Measurements from ENCODE around the gene TXLNB.

Gene TXLNB

DNA sequence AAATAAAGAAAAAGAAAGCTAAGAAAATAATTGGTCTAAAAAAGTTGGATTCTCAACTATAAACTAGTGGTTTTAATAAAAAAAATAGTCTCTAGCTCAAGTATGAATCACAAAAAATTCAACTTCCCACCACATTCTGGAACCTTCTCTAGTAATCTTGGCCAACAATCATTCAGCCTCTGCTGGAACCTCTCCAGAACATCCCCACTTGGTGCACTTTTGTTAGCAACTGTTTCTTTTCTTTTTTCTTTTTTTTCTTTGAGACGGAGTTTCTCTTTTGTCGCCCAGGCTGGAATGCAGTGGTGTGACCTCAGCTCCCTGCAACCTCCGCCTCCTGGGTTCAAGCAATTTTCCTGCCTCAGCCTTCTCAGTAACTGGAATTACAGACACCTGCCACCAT is 35.7 kb downstream of the TXLNB start:
- no peaks in the 10 kb centered on the region for H3K27me3 ChIP-seq (ENCODE audit: insufficient read depth, poor library complexity, severe bottlenecking)
- H3K4me3 ChIP-seq (replicated peaks; ENCODE audit: insufficient read depth, low read length), result no peak overlapping the region
- TF ChIP-seq POLR2AphosphoS5 (IDR thresholded peaks at IDR 0.05; ENCODE audit: low read depth), result no peak
- TF ChIP-seq, protein P1, sequence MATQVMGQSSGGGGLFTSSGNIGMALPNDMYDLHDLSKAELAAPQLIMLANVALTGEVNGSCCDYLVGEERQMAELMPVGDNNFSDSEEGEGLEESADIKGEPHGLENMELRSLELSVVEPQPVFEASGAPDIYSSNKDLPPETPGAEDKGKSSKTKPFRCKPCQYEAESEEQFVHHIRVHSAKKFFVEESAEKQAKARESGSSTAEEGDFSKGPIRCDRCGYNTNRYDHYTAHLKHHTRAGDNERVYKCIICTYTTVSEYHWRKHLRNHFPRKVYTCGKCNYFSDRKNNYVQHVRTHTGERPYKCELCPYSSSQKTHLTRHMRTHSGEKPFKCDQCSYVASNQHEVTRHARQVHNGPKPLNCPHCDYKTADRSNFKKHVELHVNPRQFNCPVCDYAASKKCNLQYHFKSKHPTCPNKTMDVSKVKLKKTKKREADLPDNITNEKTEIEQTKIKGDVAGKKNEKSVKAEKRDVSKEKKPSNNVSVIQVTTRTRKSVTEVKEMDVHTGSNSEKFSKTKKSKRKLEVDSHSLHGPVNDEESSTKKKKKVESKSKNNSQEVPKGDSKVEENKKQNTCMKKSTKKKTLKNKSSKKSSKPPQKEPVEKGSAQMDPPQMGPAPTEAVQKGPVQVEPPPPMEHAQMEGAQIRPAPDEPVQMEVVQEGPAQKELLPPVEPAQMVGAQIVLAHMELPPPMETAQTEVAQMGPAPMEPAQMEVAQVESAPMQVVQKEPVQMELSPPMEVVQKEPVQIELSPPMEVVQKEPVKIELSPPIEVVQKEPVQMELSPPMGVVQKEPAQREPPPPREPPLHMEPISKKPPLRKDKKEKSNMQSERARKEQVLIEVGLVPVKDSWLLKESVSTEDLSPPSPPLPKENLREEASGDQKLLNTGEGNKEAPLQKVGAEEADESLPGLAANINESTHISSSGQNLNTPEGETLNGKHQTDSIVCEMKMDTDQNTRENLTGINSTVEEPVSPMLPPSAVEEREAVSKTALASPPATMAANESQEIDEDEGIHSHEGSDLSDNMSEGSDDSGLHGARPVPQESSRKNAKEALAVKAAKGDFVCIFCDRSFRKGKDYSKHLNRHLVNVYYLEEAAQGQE (IDR thresholded peaks at IDR 0.05; ENCODE audit: insufficient replicate concordance, low read depth), result no peak
- TF ChIP-seq SPI1 (IDR thresholded peaks at IDR 0.05; ENCODE audit: borderline replicate concordance, low read depth), result no peak
- TF ChIP-seq, protein P2, sequence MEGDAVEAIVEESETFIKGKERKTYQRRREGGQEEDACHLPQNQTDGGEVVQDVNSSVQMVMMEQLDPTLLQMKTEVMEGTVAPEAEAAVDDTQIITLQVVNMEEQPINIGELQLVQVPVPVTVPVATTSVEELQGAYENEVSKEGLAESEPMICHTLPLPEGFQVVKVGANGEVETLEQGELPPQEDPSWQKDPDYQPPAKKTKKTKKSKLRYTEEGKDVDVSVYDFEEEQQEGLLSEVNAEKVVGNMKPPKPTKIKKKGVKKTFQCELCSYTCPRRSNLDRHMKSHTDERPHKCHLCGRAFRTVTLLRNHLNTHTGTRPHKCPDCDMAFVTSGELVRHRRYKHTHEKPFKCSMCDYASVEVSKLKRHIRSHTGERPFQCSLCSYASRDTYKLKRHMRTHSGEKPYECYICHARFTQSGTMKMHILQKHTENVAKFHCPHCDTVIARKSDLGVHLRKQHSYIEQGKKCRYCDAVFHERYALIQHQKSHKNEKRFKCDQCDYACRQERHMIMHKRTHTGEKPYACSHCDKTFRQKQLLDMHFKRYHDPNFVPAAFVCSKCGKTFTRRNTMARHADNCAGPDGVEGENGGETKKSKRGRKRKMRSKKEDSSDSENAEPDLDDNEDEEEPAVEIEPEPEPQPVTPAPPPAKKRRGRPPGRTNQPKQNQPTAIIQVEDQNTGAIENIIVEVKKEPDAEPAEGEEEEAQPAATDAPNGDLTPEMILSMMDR (IDR thresholded peaks at IDR 0.05; ENCODE audit: insufficient read depth, low read length), result no peak
- TF ChIP-seq GABPA (IDR thresholded peaks at IDR 0.05; ENCODE audit: low read depth), result no peak
- H3K27ac ChIP-seq (replicated peaks), result no peak overlapping the region
- DNase-seq (ENCODE audit: low read depth in 1 of 2, low spot score in 1 of 2), result no peak

DNA sequence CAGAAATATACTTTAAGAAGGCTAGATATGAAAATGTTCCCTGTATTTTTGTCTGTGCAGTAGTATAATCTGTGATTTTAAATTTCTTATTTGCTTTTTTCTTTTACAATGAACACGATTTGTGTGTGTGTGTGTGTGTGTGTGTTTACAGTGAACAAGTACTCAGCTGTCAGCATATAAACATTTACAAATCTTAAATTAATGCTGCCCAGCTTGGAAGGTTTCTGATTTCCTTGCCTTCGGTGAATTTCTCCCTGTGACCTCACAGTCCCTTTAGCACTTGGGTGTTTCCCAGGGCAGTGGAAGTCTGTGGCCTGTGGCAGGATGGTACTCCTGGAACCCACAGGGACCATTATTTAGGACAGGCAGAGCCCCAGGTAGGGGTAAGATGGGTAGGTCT is 37.6 kb downstream of the TXLNB start:
- no peak for DNase-seq (ENCODE audit: low read depth in 1 of 2, low spot score in 1 of 2)
- TF ChIP-seq SPI1 (IDR thresholded peaks at IDR 0.05; ENCODE audit: borderline replicate concordance, low read depth), result no peak
- Histone ChIP-seq H3K27me3 (ENCODE audit: insufficient read depth, poor library complexity, severe bottlenecking) (no peaks in the 10 kb centered on the region), H3K4me3 (replicated peaks; ENCODE audit: insufficient read depth, low read length) (no peak overlapping the region), H3K27ac (replicated peaks) (no peak overlapping the region)

DNA sequence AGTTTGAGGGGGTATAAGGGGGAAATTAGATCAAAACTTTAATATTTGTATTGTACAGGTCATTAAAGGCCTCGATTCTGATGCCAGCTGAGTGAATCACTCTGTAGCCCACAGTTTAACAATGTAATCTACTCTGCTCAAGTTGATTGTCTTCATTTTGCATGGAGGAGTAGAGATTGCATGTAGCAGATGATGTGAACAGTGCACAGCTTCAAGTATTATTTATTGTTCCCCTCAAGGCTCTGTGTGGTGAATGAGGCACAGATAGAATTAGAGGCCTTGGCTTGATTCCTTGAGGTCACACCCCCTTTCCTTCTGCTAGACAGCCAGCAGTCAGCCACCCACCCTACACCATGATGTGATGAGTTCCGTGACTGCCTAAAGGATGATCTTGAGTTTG is 38.1 kb downstream of the TXLNB start:
- TF ChIP-seq POLR2AphosphoS5 (IDR thresholded peaks at IDR 0.05; ENCODE audit: low read depth), result no peak
- no peak for TF ChIP-seq GABPA (IDR thresholded peaks at IDR 0.05; ENCODE audit: low read depth)
- TF ChIP-seq, protein P1 (IDR thresholded peaks at IDR 0.05; ENCODE audit: insufficient replicate concordance, low read depth), result no peak
- TF ChIP-seq, protein P2 (IDR thresholded peaks at IDR 0.05; ENCODE audit: insufficient read depth, low read length), result no peak
- TF ChIP-seq SPI1 (IDR thresholded peaks at IDR 0.05; ENCODE audit: borderline replicate concordance, low read depth), result no peak
- Histone ChIP-seq H3K4me3 (replicated peaks; ENCODE audit: insufficient read depth, low read length) (no peak overlapping the region), H3K27me3 (ENCODE audit: insufficient read depth, poor library complexity, severe bottlenecking) (no peaks in the 10 kb centered on the region), H3K27ac (replicated peaks) (no peak overlapping the region)
- DNase-seq (ENCODE audit: low read depth in 1 of 2, low spot score in 1 of 2), result no peak

DNA sequence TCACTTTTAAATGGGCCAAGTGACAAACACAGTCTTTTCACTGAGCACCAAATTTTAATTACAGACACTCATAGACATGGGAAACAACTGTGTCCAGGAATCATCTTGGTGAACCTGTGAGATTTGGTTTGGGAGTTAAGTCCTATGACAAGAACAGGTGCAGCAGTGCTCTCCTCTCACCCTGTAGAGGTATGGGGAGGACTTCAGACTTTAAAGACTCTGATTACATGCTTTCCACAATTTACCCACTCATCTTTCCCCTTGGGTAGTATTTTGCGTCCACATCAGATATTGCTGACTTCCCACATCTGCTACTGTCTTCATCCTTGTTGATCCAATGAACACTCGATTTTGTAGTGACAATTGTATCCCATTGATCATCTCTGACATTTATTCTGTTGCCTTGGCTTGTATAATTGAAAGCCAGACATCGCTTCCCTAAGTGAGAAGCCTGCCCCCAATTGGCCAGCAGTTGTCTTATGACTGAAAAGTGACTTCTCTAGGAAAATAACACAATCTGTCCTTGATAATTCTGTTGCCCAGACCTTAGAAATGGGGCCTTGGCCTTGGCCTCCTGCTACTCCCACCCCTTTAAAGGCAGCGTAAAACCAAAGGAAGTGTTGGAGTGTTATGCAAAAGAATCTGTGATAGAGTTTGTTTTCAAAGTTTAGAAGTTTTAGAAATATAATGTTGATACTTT is 40.0 kb downstream of the TXLNB start:
- H3K27me3 ChIP-seq (ENCODE audit: insufficient read depth, poor library complexity, severe bottlenecking), result no peaks in the 10 kb centered on the region
- no peak for DNase-seq (ENCODE audit: low read depth in 1 of 2, low spot score in 1 of 2)
- no peak for TF ChIP-seq SPI1 (IDR thresholded peaks at IDR 0.05; ENCODE audit: borderline replicate concordance, low read depth)
- TF ChIP-seq, protein P2 (IDR thresholded peaks at IDR 0.05; ENCODE audit: insufficient read depth, low read length), result no peak
- no peak for TF ChIP-seq POLR2AphosphoS5 (IDR thresholded peaks at IDR 0.05; ENCODE audit: low read depth)
- TF ChIP-seq, protein P1 (IDR thresholded peaks at IDR 0.05; ENCODE audit: insufficient replicate concordance, low read depth), result no peak
- TF ChIP-seq GABPA (IDR thresholded peaks at IDR 0.05; ENCODE audit: low read depth), result no peak
- H3K27ac ChIP-seq (replicated peaks), result no peak overlapping the region
- H3K4me3 ChIP-seq (replicated peaks; ENCODE audit: insufficient read depth, low read length), result no peak overlapping the region
